ENCODE measurements around the gene TSHR.

TSHR gene

GRCh38 chr14:81120501-81120900 lies 165.1 kb downstream of the TSHR start:
- Histone ChIP-seq H3K4me2 (ENCODE audit: low read length) (peak overlapping the region; percentile 74), H3K9me3 (ENCODE audit: control insufficient read depth, insufficient read depth, low read length) (peaks cover 5% of the 10 kb centered on the region; the same call in 1 of the 2 replicates), H3K79me2 (ENCODE audit: control insufficient read depth, low read length) (no peaks in the 10 kb centered on the region), H3K36me3 (ENCODE audit: control insufficient read depth, low read length) (peaks cover 5% of the 10 kb centered on the region), H3K4me3 (ENCODE audit: low read length) (peak overlapping the region; percentile 14; the same call in 1 of the 2 replicates), H3K27ac (ENCODE audit: low read depth, low read length) (peak overlapping the region; percentile 86), H3F3A (ENCODE audit: control insufficient read depth, insufficient read depth) (peaks cover 14% of the 10 kb centered on the region), H3K9me2 (replicated peaks; ENCODE audit: control insufficient read depth, low read length) (no peaks in the 10 kb centered on the region), H4K20me1 (ENCODE audit: control insufficient read depth, insufficient read depth, low read depth, low read length) (no peaks in the 10 kb centered on the region), H3K27me3 (ENCODE audit: control insufficient read depth, low read length) (no peaks in the 10 kb centered on the region), H3K4me1 (ENCODE audit: control insufficient read depth, low read length) (peaks cover 55% of the 10 kb centered on the region)
- no peak for TF ChIP-seq EZH2phosphoT487 (IDR thresholded peaks at IDR 0.05; ENCODE audit: borderline replicate concordance, low read length)
- TF ChIP-seq, protein P1, sequence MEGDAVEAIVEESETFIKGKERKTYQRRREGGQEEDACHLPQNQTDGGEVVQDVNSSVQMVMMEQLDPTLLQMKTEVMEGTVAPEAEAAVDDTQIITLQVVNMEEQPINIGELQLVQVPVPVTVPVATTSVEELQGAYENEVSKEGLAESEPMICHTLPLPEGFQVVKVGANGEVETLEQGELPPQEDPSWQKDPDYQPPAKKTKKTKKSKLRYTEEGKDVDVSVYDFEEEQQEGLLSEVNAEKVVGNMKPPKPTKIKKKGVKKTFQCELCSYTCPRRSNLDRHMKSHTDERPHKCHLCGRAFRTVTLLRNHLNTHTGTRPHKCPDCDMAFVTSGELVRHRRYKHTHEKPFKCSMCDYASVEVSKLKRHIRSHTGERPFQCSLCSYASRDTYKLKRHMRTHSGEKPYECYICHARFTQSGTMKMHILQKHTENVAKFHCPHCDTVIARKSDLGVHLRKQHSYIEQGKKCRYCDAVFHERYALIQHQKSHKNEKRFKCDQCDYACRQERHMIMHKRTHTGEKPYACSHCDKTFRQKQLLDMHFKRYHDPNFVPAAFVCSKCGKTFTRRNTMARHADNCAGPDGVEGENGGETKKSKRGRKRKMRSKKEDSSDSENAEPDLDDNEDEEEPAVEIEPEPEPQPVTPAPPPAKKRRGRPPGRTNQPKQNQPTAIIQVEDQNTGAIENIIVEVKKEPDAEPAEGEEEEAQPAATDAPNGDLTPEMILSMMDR (IDR thresholded peaks at IDR 0.05; ENCODE audit: low read depth, low read length, poor library complexity, severe bottlenecking): no peak

- H3K27ac ChIP-seq (ENCODE audit: low read depth, low read length): peak overlapping the region; percentile 86
Observed at GRCh38 chr14:81122326-81122725, 166.9 kb downstream of the TSHR start.

DNA sequence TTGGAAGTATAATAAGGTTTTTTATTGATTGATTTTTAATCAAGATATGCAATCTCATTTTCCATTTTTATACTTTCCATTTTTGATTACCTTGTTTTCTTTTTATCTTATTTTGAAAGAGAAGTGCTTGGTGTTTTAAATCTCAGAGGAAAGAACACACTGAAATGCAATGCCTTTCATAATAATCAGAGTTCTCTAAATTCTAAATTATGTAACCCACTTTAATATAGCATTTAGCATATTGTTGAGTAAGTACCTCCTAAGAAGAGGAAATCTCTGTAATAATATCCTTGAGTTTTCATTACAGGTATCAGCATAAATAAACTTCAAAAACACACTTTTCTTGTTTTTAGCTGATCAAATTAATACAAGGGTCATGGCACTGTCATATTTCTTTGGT lies 168.4 kb downstream of the TSHR start:
- Histone ChIP-seq H3K4me3 (ENCODE audit: low read length) (no peak overlapping the region), H3K27me3 (ENCODE audit: control insufficient read depth, low read length) (no peaks in the 10 kb centered on the region), H3K4me1 (ENCODE audit: control insufficient read depth, low read length) (peaks cover 79% of the 10 kb centered on the region), H3F3A (ENCODE audit: control insufficient read depth, insufficient read depth) (peaks cover 14% of the 10 kb centered on the region), H3K36me3 (ENCODE audit: control insufficient read depth, low read length) (peaks cover 10% of the 10 kb centered on the region), H3K9me3 (ENCODE audit: control insufficient read depth, insufficient read depth, low read length) (peaks cover 12% of the 10 kb centered on the region; the same call in 1 of the 2 replicates), H3K9me2 (replicated peaks; ENCODE audit: control insufficient read depth, low read length) (no peaks in the 10 kb centered on the region), H3K4me2 (ENCODE audit: low read length) (peak overlapping the region; percentile 74; the same call in 1 of the 2 replicates), H4K20me1 (ENCODE audit: control insufficient read depth, insufficient read depth, low read depth, low read length) (no peaks in the 10 kb centered on the region), H3K27ac (ENCODE audit: low read depth, low read length) (peak overlapping the region; percentile 86), H3K79me2 (ENCODE audit: control insufficient read depth, low read length) (no peaks in the 10 kb centered on the region)
- no peak for TF ChIP-seq EZH2phosphoT487 (IDR thresholded peaks at IDR 0.05; ENCODE audit: borderline replicate concordance, low read length)
- TF ChIP-seq, protein P1 (IDR thresholded peaks at IDR 0.05; ENCODE audit: low read depth, low read length, poor library complexity, severe bottlenecking): no peak

More at GRCh38 chr14:81122326-81122725, 166.9 kb downstream of the TSHR start:
- Histone ChIP-seq H3K4me2 (ENCODE audit: low read length) (peak overlapping the region; percentile 74), H3K4me1 (ENCODE audit: control insufficient read depth, low read length) (peaks cover 73% of the 10 kb centered on the region), H3K79me2 (ENCODE audit: control insufficient read depth, low read length) (no peaks in the 10 kb centered on the region), H3K4me3 (ENCODE audit: low read length) (peak overlapping the region; percentile 56), H3K36me3 (ENCODE audit: control insufficient read depth, low read length) (peaks cover 10% of the 10 kb centered on the region), H3K9me3 (ENCODE audit: control insufficient read depth, insufficient read depth, low read length) (peaks cover 12% of the 10 kb centered on the region; the same call in 1 of the 2 replicates), H3F3A (ENCODE audit: control insufficient read depth, insufficient read depth) (peaks cover 14% of the 10 kb centered on the region), H3K27me3 (ENCODE audit: control insufficient read depth, low read length) (no peaks in the 10 kb centered on the region), H3K9me2 (replicated peaks; ENCODE audit: control insufficient read depth, low read length) (no peaks in the 10 kb centered on the region), H4K20me1 (ENCODE audit: control insufficient read depth, insufficient read depth, low read depth, low read length) (no peaks in the 10 kb centered on the region)
- TF ChIP-seq, protein P1 (IDR thresholded peaks at IDR 0.05; ENCODE audit: low read depth, low read length, poor library complexity, severe bottlenecking): no peak
- TF ChIP-seq EZH2phosphoT487 (IDR thresholded peaks at IDR 0.05; ENCODE audit: borderline replicate concordance, low read length): no peak

Data from DOHH2 (cell line).